Right lobe of liver (tissue), 4 donors: ENCODE measurements around the gene UQCC5.

Experiments used
- CTCF ChIP-seq, 4 donors: fragments of 200-600 bp in 3 of 4; fragments of 450-650 bp in 1 of 4; IDR thresholded peaks; one replicate each; pipeline versions ENCODE4 v1.5.1 to v1.8.0; 2016 to 2022; ENCODE audit warnings: antibody characterized with exemption in 4 of 4, mild to moderate bottlenecking in 2 of 4
- POLR2A ChIP-seq: fragments of 450-650 bp; IDR thresholded peaks from one replicate; pipeline ENCODE4 v1.6.1; 2017; ENCODE audit warnings: antibody characterized with exemption, mild to moderate bottlenecking
- donor health status: DM: no; HTN: no; CAD: no.
- donor health status: DM: no; HTN: no; CAD: no.
- donor health status: DM: no; HTN: yes; CAD: no.

DNA sequence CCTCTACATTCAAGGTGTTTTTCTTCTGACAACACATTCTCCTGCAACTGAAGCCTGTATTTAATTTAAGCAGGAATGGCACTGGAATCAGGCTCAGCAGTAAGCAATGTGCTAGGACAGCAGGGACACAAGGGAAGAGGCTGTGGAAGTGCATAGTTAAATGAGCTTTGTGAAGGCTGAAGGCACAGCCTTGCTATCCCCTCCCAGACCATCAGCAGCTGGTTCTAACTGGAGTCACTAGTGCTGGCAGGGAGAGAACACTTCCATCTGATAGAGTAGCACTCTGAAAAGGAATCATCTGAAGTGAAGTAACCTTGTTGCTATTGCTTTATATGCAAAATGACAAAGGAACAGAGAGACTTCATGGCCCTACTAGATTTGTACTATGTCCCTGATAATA is 14.7 kb downstream of the UQCC5 start:
- TF ChIP-seq CTCF (IDR thresholded peaks at IDR 0.05), result no peak
- no peak for TF ChIP-seq POLR2A
